ENCODE measurements around the gene PLXNA2.

- TF ChIP-seq POLR2A (IDR thresholded peaks at IDR 0.05): no peak
- TF ChIP-seq CTCF (IDR thresholded peaks at IDR 0.05): no peak
- no peak for TF ChIP-seq POLR2AphosphoS5 (IDR thresholded peaks at IDR 0.05; ENCODE audit: insufficient read depth in 1 of 2, low read depth in 1 of 2)
Measured at GRCh38 chr1:208169081-208169879, 74.9 kb downstream of the PLXNA2 start.

Data from vagina (tissue), 2 donors.